MCF 10A (cell line): Measurements from ENCODE around the gene VASH1. TPM values are rescaled to one million over a fixed set of nuclear protein-coding genes. Genes with fewer than 3 reads are reported as not detected.

Source experiments
- BruUV-seq: library from RNA; stranded (reverse); fragments of 400-500 nt; replicated peaks from 2 replicates; lab custom pipeline; 2021; lab: Mats Ljungman, UMichigan
- CTCF ChIA-PET: fragments of 300-600 bp; sonication (Branson Sonifier 250); formaldehyde crosslinking; extraction: SDS; loops from one replicate; lab custom pipeline; 2021; ENCODE audit warnings: antibody characterized with exemption, inconsistent platforms; lab: Yijun Ruan, JAX
- POLR2A ChIA-PET: fragments of 300-600, 350-650 bp; sonication (Branson Sonifier 250); formaldehyde crosslinking; extraction: SDS; loops from one replicate; lab custom pipeline; 2020; ENCODE audit warnings: antibody characterized with exemption, inconsistent platforms; lab: Yijun Ruan, JAX
- DNase-seq: peaks from one replicate; pipeline ENCODE4 v3.0.0-alpha.2; 2018; ENCODE audit not compliant: unreplicated experiment
- H3K27ac Mint-ChIP-seq: one replicate; pipeline ENCODE4 v1.8.0; 2022; ENCODE audit warnings: mild to moderate bottlenecking, low read depth, mixed read lengths; ENCODE audit not compliant: unreplicated experiment
- H3K27me3 Mint-ChIP-seq: one replicate; pipeline ENCODE4 v1.8.0; 2022; ENCODE audit warnings: mixed read lengths; ENCODE audit not compliant: insufficient read depth, unreplicated experiment
- H3K36me3 Mint-ChIP-seq: one replicate; pipeline ENCODE4 v1.8.0; 2022; ENCODE audit warnings: mild to moderate bottlenecking, moderate library complexity, mixed read lengths; ENCODE audit not compliant: insufficient read depth, unreplicated experiment
- H3K4me1 Mint-ChIP-seq: one replicate; pipeline ENCODE4 v1.8.0; 2022; ENCODE audit warnings: mixed read lengths; ENCODE audit not compliant: insufficient read depth, unreplicated experiment
- H3K4me3 Mint-ChIP-seq: one replicate; pipeline ENCODE4 v1.8.0; 2022; ENCODE audit warnings: mild to moderate bottlenecking, moderate library complexity, mixed read lengths; ENCODE audit not compliant: unreplicated experiment
- H3K9me3 Mint-ChIP-seq: one replicate; pipeline ENCODE4 v1.8.0; 2022; ENCODE audit warnings: mixed read lengths; ENCODE audit not compliant: unreplicated experiment
- CTCF ChIP-seq: fragments of 200-600 bp; IDR thresholded peaks from one replicate; pipeline ENCODE4 v1.8.0; 2022; ENCODE audit warnings: antibody characterized with exemption, mild to moderate bottlenecking; ENCODE audit not compliant: unreplicated experiment
- intact Hi-C: fragments of 100-400 bp; cut with micrococcal nuclease; formaldehyde crosslinking; loops from 2 replicates; pipeline ENCODE4 v1.14.1; 2022
- total RNA-seq: library from RNA; stranded (reverse); gene quantifications from 2 replicates; pipeline ENCODE4 v1.2.3, GENCODE V29; 2022

Gene VASH1
- total RNA-seq, 1 experiment from 2014 or later: 0.35 TPM

- Mint-ChIP-seq H3K9me3 (no peaks in the 10 kb centered on the region), H3K4me1 (no peaks in the 10 kb centered on the region), H3K36me3 (peaks cover 5% of the 10 kb centered on the region), H3K27ac (no peak overlapping the region), H3K4me3 (no peak overlapping the region), H3K27me3 (no peaks in the 10 kb centered on the region)
- no TSS peak for BruUV-seq
- TF ChIP-seq CTCF: no peak
- intact Hi-C loops: no loop called here
- POLR2A ChIA-PET: interaction anchor here (0.6 to 1.0 kb wide), 2 partner anchors 61 to 112 kb away, joined by 3 read pairs; no protein-coding TSS in a partner anchor
- no peak for DNase-seq
- CTCF ChIA-PET: interaction anchor here (0.9 to 1.2 kb wide), 4 partner anchors 40 to 73 kb away, joined by 3 to 4 read pairs (median 3); no protein-coding TSS in a partner anchor
Observed at GRCh38 chr14:76771437-76771980, 10.2 kb downstream of the VASH1 start.

GRCh38 chr14:76772300-76773187 lies 11.3 kb downstream of the VASH1 start:
- intact Hi-C loops: no loop called here
- no peak for TF ChIP-seq CTCF
- ChIA-PET CTCF (interaction anchor here (0.7 to 1.4 kb wide), 2 partner anchors 9 to 13 kb away, joined by 3 read pairs; no protein-coding TSS in a partner anchor), POLR2A (interaction anchor here (0.5 to 1.0 kb wide), 3 partner anchors 40 to 62 kb away, joined by 3 read pairs; partner anchors contain the start of gene ANGEL1)
- no peak overlapping the region for H3K4me3 Mint-ChIP-seq
- no peak for DNase-seq
- no TSS peak for BruUV-seq
- no peaks in the 10 kb centered on the region for H3K27me3 Mint-ChIP-seq
- no peaks in the 10 kb centered on the region for H3K4me1 Mint-ChIP-seq
- peaks cover 5% of the 10 kb centered on the region for H3K36me3 Mint-ChIP-seq
- H3K9me3 Mint-ChIP-seq: no peaks in the 10 kb centered on the region
- no peak overlapping the region for H3K27ac Mint-ChIP-seq

- Mint-ChIP-seq H3K36me3 (peaks cover 5% of the 10 kb centered on the region), H3K9me3 (no peaks in the 10 kb centered on the region), H3K27ac (no peak overlapping the region), H3K4me1 (no peaks in the 10 kb centered on the region), H3K4me3 (no peak overlapping the region), H3K27me3 (no peaks in the 10 kb centered on the region)
- intact Hi-C loops: no loop called here
- ChIA-PET POLR2A (interaction anchor here (0.5 to 0.8 kb wide), 4 partner anchors 10 to 147 kb away, joined by 3 to 4 read pairs (median 3); partner anchors contain the start of gene ANGEL1), CTCF (interaction anchor here (0.6 to 1.4 kb wide), 5 partner anchors 8 to 1957 kb away, joined by 3 to 4 read pairs (median 3); no protein-coding TSS in a partner anchor)
- DNase-seq: peak; percentile 77
- TF ChIP-seq CTCF: no peak
- no TSS peak for BruUV-seq
Observed at GRCh38 chr14:76773188-76773885, 12.1 kb downstream of the VASH1 start.
